HG02610 (cell line): ENCODE data around the gene ATP11A.

Source experiments
- ATAC-seq: cut with Tn5 transposase; IDR thresholded peaks from one replicate; pipeline ENCODE4 v1.9.1; 2021; ENCODE audit warnings: mild to moderate bottlenecking, moderate library complexity; ENCODE audit not compliant: unreplicated experiment

Gene ATP11A

GRCh38 chr13:112912726-112913440, 223.0 kb downstream of the ATP11A start:
- ATAC-seq, result no peak

- ATAC-seq, result no peak
Observed at GRCh38 chr13:112916296-112916695, 226.5 kb downstream of the ATP11A start.

GRCh38 chr13:112917056-112917664, 227.3 kb downstream of the ATP11A start:
- ATAC-seq, result no peak

GRCh38 chr13:112917737-112918136, 227.9 kb downstream of the ATP11A start:
- no peak for ATAC-seq

- ATAC-seq, result no peak
Observed at GRCh38 chr13:112918266-112918665, 228.4 kb downstream of the ATP11A start.

- no peak for ATAC-seq
Observed at GRCh38 chr13:112918746-112919145, 228.9 kb downstream of the ATP11A start.

GRCh38 chr13:112923962-112924361, 234.1 kb downstream of the ATP11A start:
- ATAC-seq, result no peak

- no peak for ATAC-seq
Observed at GRCh38 chr13:112924365-112924764, 234.5 kb downstream of the ATP11A start.

GRCh38 chr13:112926003-112926402, 236.2 kb downstream of the ATP11A start:
- ATAC-seq, result no peak

- no peak for ATAC-seq
Observed at GRCh38 chr13:112926993-112927392, 237.2 kb downstream of the ATP11A start.

GRCh38 chr13:112928020-112928971, 238.5 kb downstream of the ATP11A start:
- ATAC-seq, result no peak

- no peak for ATAC-seq
Observed at GRCh38 chr13:112928972-112929782, 239.3 kb downstream of the ATP11A start.

- no peak for ATAC-seq
Observed at GRCh38 chr13:112929783-112930055, 239.9 kb downstream of the ATP11A start.

- ATAC-seq, result no peak
Observed at GRCh38 chr13:112930192-112930591, 240.4 kb downstream of the ATP11A start.

GRCh38 chr13:112931028-112931934, 241.4 kb downstream of the ATP11A start:
- ATAC-seq, result no peak

GRCh38 chr13:112932971-112933370, 243.1 kb downstream of the ATP11A start:
- ATAC-seq, result no peak

- no peak for ATAC-seq
Observed at GRCh38 chr13:112933649-112934048, 243.8 kb downstream of the ATP11A start.

GRCh38 chr13:112934078-112934477, 244.2 kb downstream of the ATP11A start:
- no peak for ATAC-seq
